Activated CD4-positive, alpha-beta T cell treated with anti-CD3 and anti-CD28 coated beads, Interleukin-2, amount 10 ng/mL, durations not matched to agents 24 days and 14 days (primary cell): Measurements from ENCODE around the gene MUSTN1. TPM values are rescaled to one million over a fixed set of nuclear protein-coding genes. Genes with fewer than 3 reads are reported as not detected.

ENCODE experiments used
- DNase-seq: peaks from one replicate; pipeline ENCODE4 v3.0.0; 2022
- H3K27ac Mint-ChIP-seq: one replicate; pipeline ENCODE4 v1.8.0; 2022; ENCODE audit warnings: mild to moderate bottlenecking, mixed read lengths
- H3K27me3 Mint-ChIP-seq: one replicate; pipeline ENCODE4 v1.8.0; 2022; ENCODE audit warnings: mixed read lengths
- H3K36me3 Mint-ChIP-seq: one replicate; pipeline ENCODE4 v1.8.0; 2022; ENCODE audit warnings: low read depth, mild to moderate bottlenecking, mixed read lengths
- H3K4me1 Mint-ChIP-seq: one replicate; pipeline ENCODE4 v1.8.0; 2021; ENCODE audit warnings: mixed read lengths
- H3K4me3 Mint-ChIP-seq: one replicate; pipeline ENCODE4 v1.8.0; 2022; ENCODE audit warnings: mild to moderate bottlenecking, moderate library complexity, mixed read lengths
- H3K9me3 Mint-ChIP-seq: one replicate; pipeline ENCODE4 v1.8.0; 2021; ENCODE audit warnings: mixed read lengths
- intact Hi-C: fragments of 100-400 bp; cut with micrococcal nuclease; formaldehyde crosslinking; loops from one replicate; pipeline ENCODE4 v1.15.1; 2023
- total RNA-seq: library from RNA; stranded (reverse); gene quantifications from 2 replicates; pipeline ENCODE4 v1.2.3, GENCODE V29; 2022

MUSTN1 gene
- total RNA-seq, 1 donor from 2014 or later, result 0.54 TPM

GRCh38 chr3:52817221-52817620, 17.6 kb downstream of the MUSTN1 start:
- intact Hi-C loops, result no loop called here
- Mint-ChIP-seq H3K9me3 (no peaks in the 10 kb centered on the region), H3K4me3 (no peak overlapping the region), H3K4me1 (no peaks in the 10 kb centered on the region), H3K27me3 (no peaks in the 10 kb centered on the region), H3K36me3 (no peaks in the 10 kb centered on the region), H3K27ac (no peak overlapping the region)
- no peak for DNase-seq

DNA sequence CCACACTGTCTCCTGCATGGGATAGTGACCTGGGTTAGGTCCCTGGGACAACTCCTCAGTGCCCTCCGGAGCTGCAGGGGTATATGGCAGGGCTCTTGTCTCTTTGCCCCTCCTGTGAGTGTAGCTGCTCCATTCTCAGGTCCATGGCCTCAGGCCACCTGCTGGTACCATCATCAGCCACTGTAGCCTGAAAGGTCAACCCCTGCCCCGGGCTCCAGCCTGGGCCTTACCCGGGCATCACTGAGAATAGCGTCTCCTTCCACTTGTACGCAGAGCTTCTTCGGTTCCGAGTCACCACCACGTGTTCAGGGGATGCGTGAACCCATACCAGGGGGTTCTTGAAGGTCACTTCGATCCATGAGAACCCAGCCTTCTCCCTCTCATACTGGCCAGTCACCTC, 18.2 kb downstream of the MUSTN1 start:
- intact Hi-C loops, result no loop called here
- DNase-seq, result no peak
- no peak overlapping the region for H3K4me3 Mint-ChIP-seq
- no peak overlapping the region for H3K27ac Mint-ChIP-seq
- no peaks in the 10 kb centered on the region for H3K9me3 Mint-ChIP-seq
- no peaks in the 10 kb centered on the region for H3K36me3 Mint-ChIP-seq
- no peaks in the 10 kb centered on the region for H3K4me1 Mint-ChIP-seq
- no peaks in the 10 kb centered on the region for H3K27me3 Mint-ChIP-seq

- no peak for DNase-seq
- Mint-ChIP-seq H3K4me1 (no peaks in the 10 kb centered on the region), H3K27ac (no peak overlapping the region), H3K36me3 (no peaks in the 10 kb centered on the region), H3K9me3 (no peaks in the 10 kb centered on the region), H3K4me3 (no peak overlapping the region), H3K27me3 (no peaks in the 10 kb centered on the region)
- intact Hi-C loops, result no loop called here
These were observed 18.6 kb downstream of the MUSTN1 start for GRCh38 chr3:52816199-52816598.

- H3K9me3 Mint-ChIP-seq, result no peaks in the 10 kb centered on the region
- no peak overlapping the region for H3K27ac Mint-ChIP-seq
- intact Hi-C loops, result no loop called here
- H3K27me3 Mint-ChIP-seq, result peaks cover 4% of the 10 kb centered on the region
- no peaks in the 10 kb centered on the region for H3K36me3 Mint-ChIP-seq
- no peak overlapping the region for H3K4me3 Mint-ChIP-seq
- no peak for DNase-seq
- peaks cover 5% of the 10 kb centered on the region for H3K4me1 Mint-ChIP-seq
These were observed 21.0 kb downstream of the MUSTN1 start for GRCh38 chr3:52813810-52814209.

GRCh38 chr3:52811452-52812011, 23.3 kb downstream of the MUSTN1 start:
- Mint-ChIP-seq H3K36me3 (no peaks in the 10 kb centered on the region), H3K27me3 (peaks cover 4% of the 10 kb centered on the region), H3K4me3 (no peak overlapping the region), H3K9me3 (no peaks in the 10 kb centered on the region), H3K27ac (no peak overlapping the region), H3K4me1 (peaks cover 5% of the 10 kb centered on the region)
- DNase-seq, result no peak
- intact Hi-C loops, result no loop called here

- Mint-ChIP-seq H3K4me1 (peaks cover 5% of the 10 kb centered on the region), H3K36me3 (no peaks in the 10 kb centered on the region)
- intact Hi-C loops, result no loop called here
These were observed 23.9 kb downstream of the MUSTN1 start for GRCh38 chr3:52810923-52811322.

DNA sequence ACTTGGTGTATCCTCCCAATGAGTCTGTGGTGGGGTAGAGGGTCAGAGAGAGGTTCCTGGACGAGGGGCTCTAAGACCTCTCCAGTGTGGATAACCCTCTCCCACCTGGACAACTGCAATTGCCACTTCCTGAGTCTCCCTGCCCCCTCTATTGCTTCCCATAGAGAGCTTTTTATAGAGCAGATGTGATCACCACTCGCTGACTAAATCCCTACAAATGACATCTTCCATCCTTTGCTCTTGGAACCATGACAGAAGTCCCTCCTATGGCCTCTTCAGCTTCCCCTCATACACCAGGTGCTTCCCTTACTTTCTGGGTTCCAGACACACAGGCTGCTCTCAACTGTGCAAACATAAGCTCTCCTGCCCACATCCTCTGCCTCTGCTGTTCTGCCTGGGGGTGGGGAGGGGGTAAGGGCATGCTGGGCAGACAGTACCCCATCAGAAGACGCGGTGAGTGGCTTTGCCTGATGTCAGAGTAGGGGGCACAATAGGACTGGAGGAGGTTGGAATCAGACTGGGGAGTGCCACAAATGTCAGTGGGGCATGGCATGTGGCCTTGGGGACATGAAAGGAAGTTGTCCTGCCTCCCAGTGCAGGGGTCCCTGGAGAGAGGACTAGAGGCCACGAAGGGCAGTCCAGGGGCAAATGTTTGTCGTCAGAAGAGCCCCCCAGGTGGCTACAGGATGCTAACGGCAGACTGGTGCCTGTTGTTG, 25.0 kb downstream of the MUSTN1 start:
- Mint-ChIP-seq H3K27me3 (peaks cover 4% of the 10 kb centered on the region), H3K4me1 (peaks cover 5% of the 10 kb centered on the region), H3K4me3 (no peak overlapping the region), H3K9me3 (no peaks in the 10 kb centered on the region), H3K36me3 (no peaks in the 10 kb centered on the region), H3K27ac (no peak overlapping the region)
- no peak for DNase-seq
- intact Hi-C loops, result no loop called here

More at GRCh38 chr3:52810923-52811322, 23.9 kb downstream of the MUSTN1 start:
- Mint-ChIP-seq H3K27ac (no peak overlapping the region), H3K27me3 (peaks cover 4% of the 10 kb centered on the region), H3K4me3 (no peak overlapping the region), H3K9me3 (no peaks in the 10 kb centered on the region)
- DNase-seq, result no peak

GRCh38 chr3:52809149-52809548, 25.7 kb downstream of the MUSTN1 start:
- H3K36me3 Mint-ChIP-seq, result no peaks in the 10 kb centered on the region
- H3K4me1 Mint-ChIP-seq, result peaks cover 5% of the 10 kb centered on the region
- DNase-seq, result no peak
- intact Hi-C loops, result no loop called here
- H3K27me3 Mint-ChIP-seq, result peaks cover 4% of the 10 kb centered on the region
- H3K27ac Mint-ChIP-seq, result no peak overlapping the region
- H3K9me3 Mint-ChIP-seq, result no peaks in the 10 kb centered on the region
- no peak overlapping the region for H3K4me3 Mint-ChIP-seq

DNA sequence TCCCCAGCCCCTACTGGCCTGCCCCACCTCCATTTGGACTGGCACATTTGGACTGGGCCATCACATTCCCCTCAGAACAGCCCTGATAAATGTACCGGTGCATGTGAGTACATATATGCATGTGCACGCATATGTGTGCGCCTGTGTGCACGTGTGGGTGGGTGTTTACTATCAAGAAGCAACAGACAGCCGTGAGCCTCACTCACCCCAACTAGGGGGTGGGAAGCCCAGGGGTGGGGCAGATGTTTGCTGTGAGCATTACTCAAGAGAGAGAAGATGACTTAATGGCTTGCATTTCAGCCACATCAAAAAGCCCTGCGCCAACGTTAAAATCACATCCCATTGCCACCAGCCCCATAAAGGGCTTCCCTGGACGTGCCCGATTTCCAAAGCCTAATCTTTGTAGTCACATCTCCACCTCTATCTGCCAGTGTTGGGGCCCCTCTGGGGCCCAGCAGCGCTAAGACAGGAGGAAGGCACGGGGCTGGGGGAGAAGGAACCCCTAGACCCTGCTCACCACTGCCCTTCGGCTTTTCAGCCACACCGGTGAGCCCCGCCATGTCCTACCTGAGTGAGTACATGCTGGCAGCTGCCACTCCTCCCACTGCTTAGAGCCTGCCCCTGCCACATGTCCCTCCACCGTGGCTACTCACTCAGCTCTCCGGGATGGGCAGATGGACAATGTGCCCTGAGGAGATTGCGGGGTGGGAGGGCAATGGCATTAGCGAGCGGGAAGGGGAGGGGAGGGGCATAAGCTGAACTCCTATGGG, 29.4 kb downstream of the MUSTN1 start:
- H3K9me3 Mint-ChIP-seq, result no peaks in the 10 kb centered on the region
- H3K4me3 Mint-ChIP-seq, result no peak overlapping the region
- no peak overlapping the region for H3K27ac Mint-ChIP-seq
- H3K4me1 Mint-ChIP-seq, result peaks cover 5% of the 10 kb centered on the region
- no peak for DNase-seq
- intact Hi-C loops, result no loop called here
- peaks cover 4% of the 10 kb centered on the region for H3K27me3 Mint-ChIP-seq
- H3K36me3 Mint-ChIP-seq, result no peaks in the 10 kb centered on the region

GRCh38 chr3:52801839-52802238, 33.0 kb downstream of the MUSTN1 start:
- H3K9me3 Mint-ChIP-seq, result no peaks in the 10 kb centered on the region
- H3K27me3 Mint-ChIP-seq, result no peaks in the 10 kb centered on the region
- no peaks in the 10 kb centered on the region for H3K36me3 Mint-ChIP-seq
- H3K4me1 Mint-ChIP-seq, result peaks cover 3% of the 10 kb centered on the region
- no peak for DNase-seq
- intact Hi-C loops, result no loop called here
- no peak overlapping the region for H3K4me3 Mint-ChIP-seq
- no peak overlapping the region for H3K27ac Mint-ChIP-seq

- H3K27me3 Mint-ChIP-seq, result no peaks in the 10 kb centered on the region
- H3K4me1 Mint-ChIP-seq, result peaks cover 3% of the 10 kb centered on the region
- no peak overlapping the region for H3K4me3 Mint-ChIP-seq
- intact Hi-C loops, result no loop called here
- H3K9me3 Mint-ChIP-seq, result no peaks in the 10 kb centered on the region
- no peaks in the 10 kb centered on the region for H3K36me3 Mint-ChIP-seq
- H3K27ac Mint-ChIP-seq, result no peak overlapping the region
- no peak for DNase-seq
These were observed 34.7 kb downstream of the MUSTN1 start for GRCh38 chr3:52800079-52800478.

DNA sequence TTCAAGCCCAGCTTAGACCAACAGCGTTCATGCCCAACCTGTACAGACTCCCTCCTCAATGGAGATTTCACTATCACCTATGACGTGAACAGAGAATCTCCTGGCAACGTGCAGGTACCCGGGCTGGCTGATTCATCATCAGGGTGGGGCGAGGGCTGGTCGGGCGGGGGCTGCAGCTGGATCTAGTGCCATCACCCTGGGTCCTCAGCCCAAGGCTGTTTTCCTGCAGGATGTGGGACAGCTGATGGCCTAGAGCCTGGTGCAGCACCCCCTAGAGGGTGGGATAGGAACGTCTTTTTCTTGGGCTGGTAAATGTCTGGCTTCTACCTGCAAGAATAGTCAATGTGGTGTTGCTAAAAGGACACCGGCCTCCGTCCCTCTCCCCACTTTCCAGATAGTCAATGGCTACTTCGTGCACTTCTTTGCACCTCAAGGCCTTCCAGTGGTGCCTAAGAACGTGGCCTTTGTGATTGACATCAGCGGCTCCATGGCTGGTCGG, 35.8 kb downstream of the MUSTN1 start:
- no peaks in the 10 kb centered on the region for H3K36me3 Mint-ChIP-seq
- no peaks in the 10 kb centered on the region for H3K27me3 Mint-ChIP-seq
- H3K9me3 Mint-ChIP-seq, result no peaks in the 10 kb centered on the region
- intact Hi-C loops, result no loop called here
- DNase-seq, result peak; percentile 75
- no peak overlapping the region for H3K4me3 Mint-ChIP-seq
- H3K4me1 Mint-ChIP-seq, result peaks cover 3% of the 10 kb centered on the region
- no peak overlapping the region for H3K27ac Mint-ChIP-seq

DNA sequence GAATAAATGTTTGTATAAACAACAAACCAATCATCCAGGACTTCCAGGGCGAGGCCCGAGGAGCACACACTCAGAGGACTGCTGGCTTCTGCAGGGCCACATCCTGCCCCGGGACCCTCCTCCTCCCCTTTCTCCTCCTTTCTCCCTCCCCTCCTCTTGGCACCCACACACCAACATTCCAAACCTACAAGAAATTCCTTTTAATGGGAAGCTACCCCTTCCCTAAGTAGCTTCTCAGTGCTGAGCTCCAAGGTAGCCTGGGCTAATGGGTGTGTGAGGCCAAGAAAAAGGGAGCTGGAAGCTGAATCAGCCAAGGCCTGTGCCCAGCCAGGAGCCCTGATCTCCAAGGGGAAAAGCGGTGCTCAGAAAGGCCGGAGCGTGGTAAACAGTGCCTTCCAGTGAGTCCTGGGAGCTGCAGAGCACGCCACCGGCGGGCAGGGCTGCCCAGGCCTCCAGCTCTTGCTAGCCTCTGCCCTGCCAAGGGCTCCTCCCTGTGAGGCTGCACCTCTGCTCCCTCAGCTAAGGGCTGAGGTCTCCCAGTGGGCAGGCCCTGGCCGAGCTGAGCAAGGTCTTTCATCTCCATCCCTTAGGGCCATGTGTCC, 36.3 kb downstream of the MUSTN1 start:
- Mint-ChIP-seq H3K4me1 (peaks cover 3% of the 10 kb centered on the region), H3K27me3 (no peaks in the 10 kb centered on the region), H3K4me3 (no peak overlapping the region), H3K27ac (no peak overlapping the region), H3K36me3 (no peaks in the 10 kb centered on the region), H3K9me3 (no peaks in the 10 kb centered on the region)
- intact Hi-C loops, result no loop called here
- no peak for DNase-seq

DNA sequence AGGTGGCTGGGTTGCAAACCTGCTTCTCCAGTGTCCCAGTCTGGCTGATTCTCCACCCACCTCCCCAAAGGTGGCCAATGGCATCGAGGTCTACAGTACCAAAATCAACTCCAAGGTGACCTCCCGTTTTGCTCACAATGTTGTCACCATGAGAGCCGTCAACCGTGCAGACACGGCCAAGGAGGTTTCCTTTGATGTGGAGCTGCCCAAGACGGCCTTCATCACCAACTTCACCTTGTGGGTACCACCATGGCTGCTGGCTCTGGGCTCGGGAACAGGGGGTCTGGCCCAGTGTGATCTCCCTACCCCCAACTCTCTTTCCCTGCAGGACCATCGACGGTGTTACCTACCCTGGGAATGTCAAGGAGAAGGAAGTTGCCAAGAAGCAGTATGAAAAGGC, 38.4 kb downstream of the MUSTN1 start:
- intact Hi-C loops, result no loop called here
- no peak for DNase-seq
- H3K4me1 Mint-ChIP-seq, result peaks cover 3% of the 10 kb centered on the region
- no peaks in the 10 kb centered on the region for H3K27me3 Mint-ChIP-seq
- no peaks in the 10 kb centered on the region for H3K9me3 Mint-ChIP-seq
- no peaks in the 10 kb centered on the region for H3K36me3 Mint-ChIP-seq
- no peak overlapping the region for H3K27ac Mint-ChIP-seq
- H3K4me3 Mint-ChIP-seq, result no peak overlapping the region
